K562 (cell line): Measurements from ENCODE around the gene PRKAR1A. TPM values are rescaled to one million over a fixed set of nuclear protein-coding genes. Genes with fewer than 3 reads are reported as not detected.
A peak's percentile ranks its signal among the peaks of the same experiment; 100 is the strongest.

Experiments
- BACH1 ChIP-seq: fragments of 200-800 bp; sonication (Bioruptor generic); IDR thresholded peaks from 2 replicates; pipeline ENCODE4 v1.6.1; 2016; ENCODE audit warnings: missing genetic modification characterization, missing compliant biosample characterization
- BRD9 ChIP-seq: fragments of 450-650 bp; IDR thresholded peaks from 2 replicates; pipeline ENCODE4 v1.6.1; 2018; ENCODE audit warnings: low read depth; ENCODE audit not compliant: partially characterized antibody
- DNMT1 ChIP-seq: fragments of 450-650 bp; IDR thresholded peaks from 2 replicates; pipeline ENCODE4 v1.6.1; 2016; ENCODE audit warnings: antibody characterized with exemption, mild to moderate bottlenecking
- HDAC3 ChIP-seq: fragments of 450-650 bp; IDR thresholded peaks from 2 replicates; pipeline ENCODE4 v1.6.1; 2018; ENCODE audit warnings: borderline replicate concordance, mild to moderate bottlenecking, moderate library complexity; ENCODE audit not compliant: partially characterized antibody
- HLTF ChIP-seq: fragments of 450-650 bp; IDR thresholded peaks from 2 replicates; pipeline ENCODE4 v1.6.1; 2016
- HMG20B ChIP-seq: fragments of 250-450 bp; sonication (Bioruptor Pico); IDR thresholded peaks from 2 replicates; pipeline ENCODE4 v1.5.0; 2021; ENCODE audit warnings: mild to moderate bottlenecking
- JUN ChIP-seq, 2 experiments: sonication (generic) in 1 of 2; formaldehyde crosslinking in 1 of 2; IDR thresholded peaks; 2 replicates each; pipeline versions ENCODE4 v1.6.1 to v1.8.0; 2012 to 2022; ENCODE audit warnings: borderline replicate concordance in 2 of 2, mild to moderate bottlenecking in 2 of 2, improper control_type of control experiment in 1 of 2, low read depth in 1 of 2, low read length in 1 of 2, missing genetic modification reagents in 1 of 2
- NCOA1 ChIP-seq: fragments of 450-650 bp; IDR thresholded peaks from 2 replicates; pipeline ENCODE4 v1.6.1; 2016; ENCODE audit warnings: low read depth
- NFE2L1 ChIP-seq: fragments of 450-650 bp; IDR thresholded peaks from 2 replicates; pipeline ENCODE4 v1.6.1; 2016; ENCODE audit warnings: missing genetic modification characterization, low read depth, mild to moderate bottlenecking, missing compliant biosample characterization, moderate library complexity, borderline replicate concordance
- PHF20 ChIP-seq: fragments of 450-650 bp; IDR thresholded peaks from 2 replicates; pipeline ENCODE4 v1.6.1; 2018; ENCODE audit not compliant: partially characterized antibody
- POU5F1 ChIP-seq: fragments of 150-350 bp; IDR thresholded peaks from 2 replicates; pipeline ENCODE4 v1.6.1; 2014; ENCODE audit warnings: borderline replicate concordance, low read length, low read depth, mild to moderate bottlenecking; ENCODE audit not compliant: partially characterized antibody
- PTTG1 ChIP-seq: fragments of 450-650 bp; IDR thresholded peaks from 2 replicates; pipeline ENCODE4 v1.6.1; 2016; ENCODE audit warnings: low read depth, mild to moderate bottlenecking, missing genetic modification characterization, missing compliant biosample characterization
- RB1 ChIP-seq: fragments of 450-650 bp; IDR thresholded peaks from 2 replicates; pipeline ENCODE4 v1.6.1; 2017; ENCODE audit warnings: low read depth, mild to moderate bottlenecking
- SP1 ChIP-seq: sonication (generic); formaldehyde crosslinking; IDR thresholded peaks from 2 replicates; pipeline ENCODE4 v1.8.1; 2022; ENCODE audit warnings: mild to moderate bottlenecking, missing genetic modification reagents
- TEAD4 ChIP-seq, 2 experiments: sonication (generic) in 1 of 2; formaldehyde crosslinking in 1 of 2; IDR thresholded peaks; 2 replicates each; pipeline versions ENCODE4 v1.6.1 to v1.8.0; 2012 to 2022; ENCODE audit warnings: borderline replicate concordance in 1 of 2, inconsistent platforms in 1 of 2, low read length in 1 of 2, mild to moderate bottlenecking in 1 of 2, missing genetic modification reagents in 1 of 2
- U2AF2 ChIP-seq: fragments of 200-400 bp; formaldehyde crosslinking; optimal IDR thresholded peaks from 2 replicates; pipeline ENCODE3; 2017; ENCODE audit warnings: low read depth, mild to moderate bottlenecking, low read length
- ZKSCAN8 ChIP-seq: fragments of 200-800 bp; sonication (Bioruptor generic); IDR thresholded peaks from 2 replicates; pipeline ENCODE4 v1.6.1; 2016; ENCODE audit warnings: missing genetic modification characterization, missing compliant biosample characterization
- ZNF134 ChIP-seq: fragments of 250-450 bp; sonication (Bioruptor Pico); conservative IDR thresholded peaks from 2 replicates; pipeline ENCODE4 v1.4.0; 2020
- ZNF395 ChIP-seq: fragments of 200-800 bp; sonication (Bioruptor generic); IDR thresholded peaks from 2 replicates; pipeline ENCODE4 v1.6.1; 2017; ENCODE audit warnings: missing genetic modification characterization, missing compliant biosample characterization
- ZNF668 ChIP-seq: fragments of 250-450 bp; sonication (Bioruptor Pico); IDR thresholded peaks from 2 replicates; pipeline ENCODE4 v1.8.0; 2022; ENCODE audit warnings: mild to moderate bottlenecking, inconsistent platforms
- polyA plus RNA-seq, 8 experiments: library from polyadenylated mRNA; depleted of rRNA in 4 of 8; stranded (reverse) in 5 of 8; unstranded in 3 of 8; fragments of >200 nt; fragmentation: Nextera tagmentation in 2 of 8; fragmentation: Illumina TruSeq in 1 of 8; extraction: Ambion mirVana in 2 of 8; extraction: Trizol in 1 of 8; gene quantifications; 2 replicates each; pipeline versions ENCODE4 v1.2.1 to v1.2.3, GENCODE V29; 2011 to 2014; ENCODE audit warnings: inconsistent platforms in 1 of 8, missing spikeins in 1 of 8
- total RNA-seq, 7 experiments: library from RNA; depleted of rRNA in 6 of 7; stranded (reverse); fragments of >200 nt in 6 of 7; fragmentation: Illumina TruSeq in 2 of 7; extraction: Trizol in 2 of 7; gene quantifications; 2 replicates each; pipeline versions ENCODE4 v1.2.1 to v1.2.3, GENCODE V29; 2011 to 2021; ENCODE audit warnings: low replicate concordance in 1 of 7
- TF ChIP-seq, protein P1 (sequence below): fragments of 250-450 bp; sonication (Bioruptor Pico); IDR thresholded peaks from 2 replicates; pipeline ENCODE4 v1.5.0; 2021
- TF ChIP-seq, protein P2 (sequence below), 2 experiments: fragments of 450-650 bp in 1 of 2; IDR thresholded peaks; 2 replicates each; pipeline ENCODE4 v1.6.1; 2011 to 2017; ENCODE audit warnings: low read depth in 2 of 2, antibody characterized with exemption in 1 of 2, borderline replicate concordance in 1 of 2, low read length in 1 of 2, mild to moderate bottlenecking in 1 of 2, mixed read lengths in 1 of 2; ENCODE audit not compliant: control insufficient read depth in 1 of 2

The PRKAR1A gene
- total and polyA plus RNA-seq, 9 of the 15 experiments (the other 6 are each of a cell fraction or from before 2014, with no cell fraction given) = 15.0 to 95.6 (median 67.5) TPM

GRCh38 chr17:68511671-68512246 lies 471 bp upstream of the PRKAR1A start (continued):
- TF ChIP-seq NCOA1 (peak; percentile 54; the same call in 1 of the 2 replicates), ZNF134 (CRISPR knock-in tag) (no peak), NFE2L1 (tag) (no peak), JUN (IDR thresholded peaks at IDR 0.05; ENCODE audit: borderline replicate concordance, low read depth, low read length) (no peak; the same call in 1 of the 2 replicates), JUN (CRISPR knock-in tag; IDR thresholded peaks at IDR 0.05; ENCODE audit: borderline replicate concordance) (no peak), POU5F1 (no peak), ZNF395 (CRISPR knock-in tag) (no peak), PTTG1 (tag) (no peak), DNMT1 (peak; percentile 91; the same call in 1 of the 2 replicates), HLTF (0 out of 2 replicates have a peak, but pooled peaks have one; percentile 73), TEAD4 (IDR thresholded peaks at IDR 0.05; ENCODE audit: low read length) (no peak), TEAD4 (CRISPR knock-in tag; IDR thresholded peaks at IDR 0.05; ENCODE audit: borderline replicate concordance) (no peak), PHF20 (peak; percentile 35), HDAC3 (no peak), ZKSCAN8 (CRISPR knock-in tag) (no peak), ZNF668 (CRISPR knock-in tag) (no peak), HMG20B (CRISPR knock-in tag) (no peak), BACH1 (tag) (no peak), SP1 (no peak), BRD9 (peak; percentile 60), RB1 (0 out of 2 replicates have a peak, but pooled peaks have one; percentile 54), U2AF2 (no peak)
- TF ChIP-seq, protein P1, sequence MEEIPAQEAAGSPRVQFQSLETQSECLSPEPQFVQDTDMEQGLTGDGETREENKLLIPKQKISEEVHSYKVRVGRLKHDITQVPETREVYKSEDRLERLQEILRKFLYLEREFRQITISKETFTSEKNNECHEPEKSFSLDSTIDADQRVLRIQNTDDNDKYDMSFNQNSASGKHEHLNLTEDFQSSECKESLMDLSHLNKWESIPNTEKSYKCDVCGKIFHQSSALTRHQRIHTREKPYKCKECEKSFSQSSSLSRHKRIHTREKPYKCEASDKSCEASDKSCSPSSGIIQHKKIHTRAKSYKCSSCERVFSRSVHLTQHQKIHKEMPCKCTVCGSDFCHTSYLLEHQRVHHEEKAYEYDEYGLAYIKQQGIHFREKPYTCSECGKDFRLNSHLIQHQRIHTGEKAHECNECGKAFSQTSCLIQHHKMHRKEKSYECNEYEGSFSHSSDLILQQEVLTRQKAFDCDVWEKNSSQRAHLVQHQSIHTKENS (CRISPR knock-in tag) = no peak
- TF ChIP-seq, protein P2, sequence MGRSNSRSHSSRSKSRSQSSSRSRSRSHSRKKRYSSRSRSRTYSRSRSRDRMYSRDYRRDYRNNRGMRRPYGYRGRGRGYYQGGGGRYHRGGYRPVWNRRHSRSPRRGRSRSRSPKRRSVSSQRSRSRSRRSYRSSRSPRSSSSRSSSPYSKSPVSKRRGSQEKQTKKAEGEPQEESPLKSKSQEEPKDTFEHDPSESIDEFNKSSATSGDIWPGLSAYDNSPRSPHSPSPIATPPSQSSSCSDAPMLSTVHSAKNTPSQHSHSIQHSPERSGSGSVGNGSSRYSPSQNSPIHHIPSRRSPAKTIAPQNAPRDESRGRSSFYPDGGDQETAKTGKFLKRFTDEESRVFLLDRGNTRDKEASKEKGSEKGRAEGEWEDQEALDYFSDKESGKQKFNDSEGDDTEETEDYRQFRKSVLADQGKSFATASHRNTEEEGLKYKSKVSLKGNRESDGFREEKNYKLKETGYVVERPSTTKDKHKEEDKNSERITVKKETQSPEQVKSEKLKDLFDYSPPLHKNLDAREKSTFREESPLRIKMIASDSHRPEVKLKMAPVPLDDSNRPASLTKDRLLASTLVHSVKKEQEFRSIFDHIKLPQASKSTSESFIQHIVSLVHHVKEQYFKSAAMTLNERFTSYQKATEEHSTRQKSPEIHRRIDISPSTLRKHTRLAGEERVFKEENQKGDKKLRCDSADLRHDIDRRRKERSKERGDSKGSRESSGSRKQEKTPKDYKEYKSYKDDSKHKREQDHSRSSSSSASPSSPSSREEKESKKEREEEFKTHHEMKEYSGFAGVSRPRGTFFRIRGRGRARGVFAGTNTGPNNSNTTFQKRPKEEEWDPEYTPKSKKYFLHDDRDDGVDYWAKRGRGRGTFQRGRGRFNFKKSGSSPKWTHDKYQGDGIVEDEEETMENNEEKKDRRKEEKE (IDR thresholded peaks at IDR 0.05; ENCODE audit: borderline replicate concordance in 1 of 2, control insufficient read depth in 1 of 2, low read depth in 2 of 2, low read length in 1 of 2) = 0 out of 4 replicates have a peak, but pooled peaks of 1 of the 2 experiments have one; percentile 62
